ENCODE measurements around the gene MAEL.
A peak's percentile ranks its signal among the peaks of the same experiment; 100 is the strongest.

MAEL gene

GRCh38 chr1:167060141-167061072 is 71.3 kb downstream of the MAEL start:
- Histone ChIP-seq H3K36me3 (ENCODE audit: control insufficient read depth in 2 of 2, insufficient read depth in 1 of 2, low read length in 2 of 2) (no peaks in the 10 kb centered on the region), H3K4me1 (ENCODE audit: control insufficient read depth, insufficient read depth, low read length) (no peaks in the 10 kb centered on the region), H3K27ac (ENCODE audit: extremely low read depth, low read depth, low read length) (no peak overlapping the region), H3K4me3 (ENCODE audit: low read depth, low read length) (no peak overlapping the region), H3K9me3 (ENCODE audit: control insufficient read depth, insufficient read depth, low read depth, low read length) (no peaks in the 10 kb centered on the region)
- TF ChIP-seq ZNF140 (tag by site-specific recombination; IDR thresholded peaks at IDR 0.05), result no peak
- TF ChIP-seq ZNF843 (tag by site-specific recombination; IDR thresholded peaks at IDR 0.05), result no peak
- TF ChIP-seq TSHZ1 (tag by site-specific recombination; IDR thresholded peaks at IDR 0.05; ENCODE audit: borderline replicate concordance), result no peak
- TF ChIP-seq YY1 (tag by site-specific recombination; IDR thresholded peaks at IDR 0.05), result no peak
- no peak for TF ChIP-seq PATZ1 (tag by site-specific recombination; IDR thresholded peaks at IDR 0.05)
- CTCF ChIA-PET, result interaction anchor here (0.6 to 16.2 kb wide), 40 partner anchors 8 to 541 kb away, joined by 3 to 702 read pairs (median 5); partner anchors contain the start of gene TADA1
- POLR2A ChIA-PET, result interaction anchor here (0.7 to 1.5 kb wide), 3 partner anchors 142 to 367 kb away, joined by 3 to 4 read pairs (median 4); partner anchors contain the start of gene POU2F1

GRCh38 chr1:167061073-167061464 is 72.0 kb downstream of the MAEL start:
- Histone ChIP-seq H3K27ac (ENCODE audit: extremely low read depth, low read depth, low read length) (no peak overlapping the region), H3K9me3 (ENCODE audit: control insufficient read depth, insufficient read depth, low read depth, low read length) (no peaks in the 10 kb centered on the region), H3K4me3 (ENCODE audit: low read depth, low read length) (no peak overlapping the region), H3K4me1 (ENCODE audit: control insufficient read depth, insufficient read depth, low read length) (no peaks in the 10 kb centered on the region), H3K36me3 (ENCODE audit: control insufficient read depth in 2 of 2, insufficient read depth in 1 of 2, low read length in 2 of 2) (no peaks in the 10 kb centered on the region)
- no peak for TF ChIP-seq ZNF335 (tag by site-specific recombination; conservative IDR thresholded peaks at IDR 0.05)
- TF ChIP-seq SCRT2 (tag by site-specific recombination; IDR thresholded peaks at IDR 0.05), result peak; percentile 63
- ChIA-PET CTCF (interaction anchor here (0.6 to 16.2 kb wide), 13 partner anchors 8 to 479 kb away, joined by 3 to 702 read pairs (median 4); no protein-coding TSS in a partner anchor), POLR2A (interaction anchor here (0.7 kb wide), 1 partner anchor 368 kb away, joined by 4 read pairs; no protein-coding TSS in a partner anchor)

- Histone ChIP-seq H3K4me1 (ENCODE audit: control insufficient read depth, insufficient read depth, low read length) (no peaks in the 10 kb centered on the region), H3K27ac (ENCODE audit: extremely low read depth, low read depth, low read length) (no peak overlapping the region), H3K36me3 (ENCODE audit: control insufficient read depth in 2 of 2, insufficient read depth in 1 of 2, low read length in 2 of 2) (no peaks in the 10 kb centered on the region), H3K9me3 (ENCODE audit: control insufficient read depth, insufficient read depth, low read depth, low read length) (no peaks in the 10 kb centered on the region), H3K4me3 (ENCODE audit: low read depth, low read length) (no peak overlapping the region)
- no peak for TF ChIP-seq AEBP2 (tag by site-specific recombination; IDR thresholded peaks at IDR 0.05; ENCODE audit: borderline replicate concordance)
- CTCF ChIA-PET, result interaction anchor here (0.5 to 16.2 kb wide), 5 partner anchors 52 to 1297 kb away, joined by 3 to 702 read pairs (median 3); no protein-coding TSS in a partner anchor
- POLR2A ChIA-PET, result interaction anchor here (0.7 to 2.2 kb wide), 2 partner anchors 155 to 169 kb away, joined by 3 to 7 read pairs; partner anchors contain the start of gene POU2F1
These were observed 75.5 kb downstream of the MAEL start for GRCh38 chr1:167064621-167065020.

All from HEK293 (cell line).